ENCODE measurements around the gene MMD2.

DNA sequence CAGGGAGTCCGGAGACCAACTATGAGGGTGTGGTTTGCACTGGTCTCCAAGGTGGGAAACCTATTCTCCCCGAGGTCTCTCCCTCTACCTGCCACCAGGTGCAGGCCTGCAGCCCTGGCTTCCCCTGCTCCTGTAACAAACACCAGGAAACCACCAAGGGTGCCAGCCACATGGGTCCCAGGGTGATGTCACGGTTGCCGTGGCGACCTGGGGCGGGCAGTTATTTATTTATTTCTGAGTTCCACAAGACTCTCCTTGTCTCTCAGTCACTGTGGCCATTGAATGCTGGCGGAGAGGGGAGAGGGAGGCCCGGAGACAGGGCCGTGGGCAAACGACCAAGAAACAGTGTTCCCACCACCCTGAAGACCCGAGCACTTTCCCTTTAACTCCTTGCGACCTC, 27.0 kb downstream of the MMD2 start:
- TF ChIP-seq, protein P1, sequence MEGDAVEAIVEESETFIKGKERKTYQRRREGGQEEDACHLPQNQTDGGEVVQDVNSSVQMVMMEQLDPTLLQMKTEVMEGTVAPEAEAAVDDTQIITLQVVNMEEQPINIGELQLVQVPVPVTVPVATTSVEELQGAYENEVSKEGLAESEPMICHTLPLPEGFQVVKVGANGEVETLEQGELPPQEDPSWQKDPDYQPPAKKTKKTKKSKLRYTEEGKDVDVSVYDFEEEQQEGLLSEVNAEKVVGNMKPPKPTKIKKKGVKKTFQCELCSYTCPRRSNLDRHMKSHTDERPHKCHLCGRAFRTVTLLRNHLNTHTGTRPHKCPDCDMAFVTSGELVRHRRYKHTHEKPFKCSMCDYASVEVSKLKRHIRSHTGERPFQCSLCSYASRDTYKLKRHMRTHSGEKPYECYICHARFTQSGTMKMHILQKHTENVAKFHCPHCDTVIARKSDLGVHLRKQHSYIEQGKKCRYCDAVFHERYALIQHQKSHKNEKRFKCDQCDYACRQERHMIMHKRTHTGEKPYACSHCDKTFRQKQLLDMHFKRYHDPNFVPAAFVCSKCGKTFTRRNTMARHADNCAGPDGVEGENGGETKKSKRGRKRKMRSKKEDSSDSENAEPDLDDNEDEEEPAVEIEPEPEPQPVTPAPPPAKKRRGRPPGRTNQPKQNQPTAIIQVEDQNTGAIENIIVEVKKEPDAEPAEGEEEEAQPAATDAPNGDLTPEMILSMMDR (conservative IDR thresholded peaks at IDR 0.05 in 1 of 2, IDR thresholded peaks at IDR 0.05 in 1 of 2; ENCODE audit: extremely low read depth in 1 of 2, insufficient read depth in 1 of 2, low read depth in 1 of 2, low read length in 2 of 2), result no peak
- TF ChIP-seq EZH2 (IDR thresholded peaks at IDR 0.05; ENCODE audit: borderline replicate concordance, low read length), result no peak

Data from mammary epithelial cell (primary cell).